Measurements from ENCODE around the gene STRA6.

STRA6 gene

GRCh38 chr15:74176262-74177214 is 26.0 kb downstream of the STRA6 start:
- DNase-seq (ENCODE audit: low read depth in 2 of 2) = no peak
- H3K4me3 ChIP-seq (replicated peaks in 1 of 2; ENCODE audit: low read depth in 2 of 2, low read length in 2 of 2) = no peak overlapping the region
- no peak for TF ChIP-seq CTCF (IDR thresholded peaks at IDR 0.05; ENCODE audit: low read depth, low read length)

GRCh38 chr15:74175271-74176191 is 27.1 kb downstream of the STRA6 start:
- H3K4me3 ChIP-seq (replicated peaks in 1 of 2; ENCODE audit: low read depth in 2 of 2, low read length in 2 of 2) = no peak overlapping the region
- DNase-seq (ENCODE audit: low read depth in 2 of 2) = no peak
- TF ChIP-seq CTCF (IDR thresholded peaks at IDR 0.05; ENCODE audit: low read depth, low read length) = no peak

DNA sequence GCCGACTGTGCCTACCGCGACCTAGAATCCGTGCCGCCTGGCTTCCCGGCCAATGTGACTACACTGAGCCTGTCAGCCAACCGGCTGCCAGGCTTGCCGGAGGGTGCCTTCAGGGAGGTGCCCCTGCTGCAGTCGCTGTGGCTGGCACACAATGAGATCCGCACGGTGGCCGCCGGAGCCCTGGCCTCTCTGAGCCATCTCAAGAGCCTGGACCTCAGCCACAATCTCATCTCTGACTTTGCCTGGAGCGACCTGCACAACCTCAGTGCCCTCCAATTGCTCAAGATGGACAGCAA is 27.7 kb downstream of the STRA6 start:
- DNase-seq (ENCODE audit: low read depth in 2 of 2) = no peak
- no peak for TF ChIP-seq CTCF (IDR thresholded peaks at IDR 0.05; ENCODE audit: low read depth, low read length)
- no peak overlapping the region for H3K4me3 ChIP-seq (replicated peaks in 1 of 2; ENCODE audit: low read depth in 2 of 2, low read length in 2 of 2)

DNA sequence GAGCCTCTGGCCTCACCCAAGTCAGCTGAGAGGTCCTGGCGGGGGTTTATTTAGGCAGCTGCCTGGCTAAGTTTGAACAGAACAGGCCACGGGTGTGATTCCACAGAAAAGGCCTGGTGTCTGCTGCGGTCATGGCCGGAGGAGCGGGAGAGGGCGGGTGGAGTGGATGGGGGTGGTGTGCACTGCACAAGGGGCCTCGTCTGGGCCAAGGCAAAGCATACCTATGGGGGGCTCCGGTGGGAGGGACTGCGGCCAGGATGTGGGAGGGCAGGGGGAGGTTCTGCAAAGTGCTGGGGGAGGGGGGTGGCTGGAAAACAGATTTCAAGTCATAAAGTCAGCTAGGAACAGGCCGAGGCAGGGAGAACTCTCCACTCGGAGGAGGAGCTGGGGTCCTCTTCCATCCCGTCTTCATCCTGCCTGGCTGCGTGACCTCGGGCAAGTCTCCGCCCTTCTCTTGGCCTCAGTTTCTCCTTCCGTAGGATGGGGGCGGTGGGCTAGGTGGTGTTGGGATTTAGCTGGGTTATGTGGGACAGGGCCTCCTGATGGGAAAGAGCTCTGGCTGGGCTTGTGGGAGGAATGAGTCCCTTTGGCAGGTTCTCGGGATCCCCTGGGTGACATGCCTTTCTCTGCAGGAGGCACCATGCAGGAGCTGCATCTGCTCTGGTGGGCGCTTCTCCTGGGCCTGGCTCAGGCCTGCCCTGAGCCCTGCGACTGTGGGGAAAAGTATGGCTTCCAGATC is 28.2 kb downstream of the STRA6 start:
- peak overlapping the region in 1 of 2 donors; percentile 19 for H3K4me3 ChIP-seq (replicated peaks in 1 of 2; ENCODE audit: low read depth in 2 of 2, low read length in 2 of 2)
- peak in 1 of 2 donors; percentile 42 for DNase-seq (ENCODE audit: low read depth in 2 of 2)
- TF ChIP-seq CTCF (IDR thresholded peaks at IDR 0.05; ENCODE audit: low read depth, low read length) = no peak

DNA sequence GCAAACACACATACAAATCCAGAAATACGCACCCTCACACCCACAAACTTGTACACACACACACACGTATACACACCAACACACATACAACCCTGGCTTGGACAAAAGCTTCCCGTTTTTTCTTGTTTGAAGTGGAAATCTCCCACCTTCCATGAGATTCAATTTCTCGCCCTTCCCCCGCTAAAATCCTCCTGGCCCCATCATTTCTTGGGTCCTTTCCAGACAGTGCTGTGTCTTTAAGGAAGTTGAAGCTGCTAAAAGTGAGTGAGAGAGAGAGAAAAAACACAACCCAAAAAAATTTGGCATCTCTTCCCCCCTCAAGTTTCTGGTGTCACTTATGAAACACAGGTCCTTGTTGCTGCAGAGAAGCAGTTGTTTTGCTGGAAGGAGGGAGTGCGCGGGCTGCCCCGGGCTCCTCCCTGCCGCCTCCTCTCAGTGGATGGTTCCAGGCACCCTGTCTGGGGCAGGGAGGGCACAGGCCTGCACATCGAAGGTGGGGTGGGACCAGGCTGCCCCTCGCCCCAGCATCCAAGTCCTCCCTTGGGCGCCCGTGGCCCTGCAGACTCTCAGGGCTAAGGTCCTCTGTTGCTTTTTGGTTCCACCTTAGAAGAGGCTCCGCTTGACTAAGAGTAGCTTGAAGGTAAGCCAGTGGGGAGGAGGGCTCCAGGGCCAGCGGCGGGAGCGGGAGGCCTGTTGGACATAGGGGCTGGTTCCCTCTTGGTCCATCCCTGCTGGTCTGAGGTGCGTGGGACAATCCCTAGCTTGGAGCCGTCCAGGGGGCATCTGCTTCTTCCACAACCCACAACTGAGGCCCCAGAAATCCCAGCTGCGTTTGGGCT is 29.0 kb downstream of the STRA6 start, which contains the start of gene ISLR:
TSS of gene ISLR (plus strand) at position 331 of the 839 bp plus-strand sequence. CDS start 1,149 bp downstream, outside the sequence.
- DNase-seq (ENCODE audit: low read depth in 2 of 2) = peak; percentile 64 to 93

More for the DNA sequence above, 29.0 kb downstream of the STRA6 start, which contains the start of gene ISLR:
- peak within 1 kb of the TSS in 1 of 2 donors; percentile 19 for H3K4me3 ChIP-seq (replicated peaks in 1 of 2; ENCODE audit: low read depth in 2 of 2, low read length in 2 of 2)
- no peak for TF ChIP-seq CTCF (IDR thresholded peaks at IDR 0.05; ENCODE audit: low read depth, low read length)

Data from cardiac fibroblast (primary cell).